ENCODE results near the gene SMIM12.

Gene SMIM12

DNA sequence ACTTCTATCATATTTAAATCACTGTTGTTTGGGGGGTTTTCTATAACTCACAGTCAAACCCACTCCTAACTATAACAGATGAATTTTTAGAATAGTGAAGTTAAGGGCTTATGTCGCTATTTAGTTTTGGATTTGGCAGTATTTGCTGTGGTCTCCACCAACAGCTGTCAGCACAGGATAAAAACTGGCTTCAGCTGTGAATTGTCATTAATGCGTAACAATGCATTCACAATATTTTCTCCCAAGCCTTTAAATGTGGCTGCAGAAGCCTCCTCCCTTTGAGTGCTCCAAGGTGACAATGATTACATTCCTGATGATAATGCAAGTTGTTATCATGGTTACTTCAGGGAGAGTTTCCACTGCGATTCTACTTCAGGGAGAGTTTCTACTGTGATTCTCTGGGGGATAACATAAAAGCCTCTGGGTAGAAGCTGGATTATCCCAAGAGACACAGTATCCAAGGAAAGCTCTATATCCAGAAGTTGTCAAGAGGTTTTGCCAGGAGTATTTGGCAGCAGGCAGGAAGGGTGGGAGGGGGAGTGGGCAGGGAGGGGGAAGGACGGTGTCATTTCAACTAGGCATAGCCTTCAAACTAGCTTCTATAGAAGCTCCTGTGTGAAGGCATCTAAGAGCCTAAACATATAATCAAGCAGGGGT is 14.9 kb upstream of the SMIM12 start:
- DNase-seq (ENCODE audit: low read depth in 2 of 2): no peak

DNA sequence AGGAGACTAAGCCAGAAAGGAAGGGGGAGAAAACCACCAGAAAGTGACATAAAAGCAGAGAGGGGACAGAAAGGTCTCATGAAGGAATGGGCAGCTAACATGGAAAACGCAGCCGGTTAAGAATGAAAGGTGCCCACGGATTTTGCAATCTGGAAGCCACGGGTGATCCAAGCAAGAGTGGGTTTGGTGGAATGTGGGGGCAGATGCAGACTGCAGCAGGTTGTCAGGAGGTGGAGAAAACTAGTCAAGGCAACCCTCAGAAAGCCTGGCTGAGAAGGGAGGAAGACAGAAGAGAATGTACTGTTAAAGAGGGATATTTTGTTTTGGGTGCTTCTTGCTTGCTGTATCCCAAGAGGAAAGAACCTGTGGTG is 12.6 kb upstream of the SMIM12 start:
- DNase-seq (ENCODE audit: low read depth in 2 of 2): no peak

DNA sequence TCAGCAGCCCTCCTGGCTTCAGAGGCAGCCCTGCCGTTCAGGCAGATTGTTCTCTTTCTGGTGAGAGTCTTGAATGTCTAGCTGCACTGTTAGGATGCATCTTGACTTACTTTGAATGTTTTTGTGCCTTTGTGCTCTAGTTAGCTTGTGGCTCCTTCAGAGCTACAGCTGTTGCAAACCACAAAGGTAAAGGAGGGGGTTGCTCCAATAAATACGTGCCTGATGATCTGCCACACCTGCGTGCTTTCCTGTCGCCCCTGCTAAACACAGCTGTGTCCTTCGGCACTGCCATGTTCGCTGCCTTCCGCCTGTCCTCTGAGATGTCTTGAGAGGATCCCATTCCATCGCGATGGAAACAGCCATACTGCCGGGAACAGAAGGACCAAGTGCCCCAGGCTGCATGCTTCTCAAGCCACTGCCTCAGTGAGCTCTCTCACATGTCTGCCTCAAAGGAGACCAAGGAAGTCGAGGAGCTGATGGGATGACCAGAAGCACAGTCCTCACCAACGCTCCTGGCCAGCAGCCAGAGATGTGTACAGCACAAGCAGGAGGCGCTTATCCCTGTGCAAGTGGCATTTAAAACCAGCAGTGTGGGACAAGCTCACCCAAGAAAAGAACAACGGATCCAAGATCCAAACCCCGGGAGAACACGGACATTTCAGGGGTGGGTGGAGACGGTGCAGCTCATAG is 12.0 kb upstream of the SMIM12 start:
- no peak for DNase-seq (ENCODE audit: low read depth in 2 of 2)

DNA sequence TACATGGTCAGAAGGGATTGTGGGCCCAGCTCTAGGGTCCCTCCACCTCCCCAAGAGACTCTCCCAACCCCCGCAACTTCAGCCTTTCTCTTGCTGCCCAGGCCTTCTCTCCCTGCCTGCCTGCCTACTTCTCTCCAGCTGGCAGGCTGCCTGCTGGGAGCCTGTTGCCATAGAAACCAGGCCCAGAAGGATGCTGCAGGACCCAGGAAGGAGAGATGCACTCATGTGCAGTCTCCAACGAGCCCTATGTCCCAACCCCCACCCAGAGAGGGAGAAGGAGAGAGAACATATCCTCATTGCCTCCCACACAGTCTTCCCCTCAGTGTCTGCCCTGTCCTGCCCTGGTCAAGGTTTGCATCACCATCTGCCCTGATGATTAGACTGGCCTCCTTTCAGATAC is 10.8 kb upstream of the SMIM12 start:
- no peak for DNase-seq (ENCODE audit: low read depth in 2 of 2)

DNA sequence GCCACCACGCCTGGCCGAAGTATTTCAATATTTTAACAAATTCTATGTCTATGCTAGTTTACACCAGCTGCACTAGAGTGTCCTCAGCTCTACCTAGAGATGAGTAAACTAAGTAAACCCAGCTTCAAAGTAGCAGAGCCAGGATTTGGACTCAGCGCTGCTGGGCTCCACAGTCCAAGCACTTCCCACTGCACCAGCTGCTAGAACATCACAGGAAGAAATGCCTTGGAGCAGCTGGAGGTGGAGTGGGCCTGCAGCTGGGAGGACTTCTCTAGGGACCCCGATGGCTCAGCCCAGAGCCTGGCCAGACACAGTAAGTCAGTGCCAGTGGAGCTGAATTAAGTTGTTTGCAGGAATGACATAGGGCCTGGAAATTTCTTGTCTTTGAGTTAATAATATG is 10.2 kb upstream of the SMIM12 start:
- DNase-seq (ENCODE audit: low read depth in 2 of 2): no peak

DNA sequence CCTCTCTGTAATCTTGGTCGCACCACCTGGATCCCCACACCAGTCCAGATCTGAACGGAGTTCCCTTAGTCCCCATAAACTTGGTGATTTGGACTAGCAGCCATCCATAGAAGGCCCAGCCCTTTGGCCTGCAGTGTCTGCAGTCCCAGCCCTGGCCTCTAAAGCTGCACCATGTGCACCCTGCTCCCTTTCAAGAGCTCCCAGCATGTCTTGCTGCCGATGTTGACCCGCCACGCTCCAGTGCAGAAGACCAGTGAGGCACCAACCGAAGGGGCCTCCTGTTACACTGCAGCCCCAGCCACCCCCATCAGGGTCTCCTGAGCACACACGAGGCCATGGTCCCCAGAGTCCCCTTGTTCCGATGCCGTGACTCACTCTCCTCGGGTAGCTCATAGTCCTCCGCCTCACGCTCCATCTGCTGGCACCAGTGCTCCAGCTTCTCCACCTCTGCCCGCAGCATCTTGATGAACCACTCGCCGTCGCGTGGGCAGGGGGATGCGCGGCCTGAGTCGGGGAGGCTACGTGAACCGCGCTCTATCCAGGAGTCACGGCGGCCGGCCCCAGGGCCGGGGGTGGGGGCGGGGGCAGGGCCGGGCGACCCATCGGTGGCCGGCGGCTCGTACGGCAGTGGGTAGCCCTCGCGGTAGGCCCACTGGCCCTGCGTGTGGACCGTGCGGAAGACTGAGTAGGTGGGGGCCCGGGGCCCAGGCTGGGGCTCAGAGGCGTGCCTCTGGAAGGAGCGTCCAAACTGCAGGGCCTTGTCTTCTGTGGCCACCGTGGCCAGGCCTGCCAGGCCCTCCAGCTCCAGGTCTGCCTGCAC is 8.9 kb upstream of the SMIM12 start:
- DNase-seq (ENCODE audit: low read depth in 2 of 2): no peak

DNA sequence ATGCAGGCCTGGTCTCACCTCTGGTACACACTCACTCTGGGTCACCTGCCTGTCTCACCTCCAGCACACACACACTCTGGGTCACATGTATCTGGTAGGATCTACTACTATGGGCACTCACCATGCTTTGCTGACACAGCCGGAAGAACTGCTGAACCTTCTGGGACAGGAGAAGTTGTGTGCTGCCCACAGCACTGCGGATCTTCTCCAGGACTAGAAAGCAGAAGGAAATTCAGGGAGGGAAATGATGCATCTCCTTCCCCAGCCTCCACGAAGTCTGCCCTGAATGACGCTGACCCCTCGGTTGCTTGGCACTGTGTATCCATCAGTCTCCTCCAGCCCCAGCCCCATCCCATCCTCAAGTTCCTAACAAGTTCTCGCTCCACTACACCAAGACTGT is 7.9 kb upstream of the SMIM12 start:
- DNase-seq (ENCODE audit: low read depth in 2 of 2): no peak

DNA sequence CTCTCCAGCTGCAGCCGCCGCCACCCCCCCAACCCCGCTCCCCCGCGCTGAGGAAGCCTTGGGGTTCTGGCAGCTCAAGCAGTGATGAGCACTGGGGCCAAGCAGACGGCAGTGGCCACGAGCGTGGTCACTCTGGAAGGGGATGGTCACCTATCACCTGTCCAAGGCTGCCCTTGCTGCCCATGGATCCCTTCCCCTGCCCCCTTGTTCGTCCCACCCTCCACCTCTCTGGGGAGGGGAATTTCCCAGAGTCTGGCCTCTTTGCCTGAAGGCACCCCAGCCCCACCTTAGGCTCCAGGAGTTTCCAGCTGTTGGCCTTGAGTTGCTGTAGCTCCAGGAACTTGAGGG is 7.2 kb upstream of the SMIM12 start:
- DNase-seq (ENCODE audit: low read depth in 2 of 2): no peak

DNA sequence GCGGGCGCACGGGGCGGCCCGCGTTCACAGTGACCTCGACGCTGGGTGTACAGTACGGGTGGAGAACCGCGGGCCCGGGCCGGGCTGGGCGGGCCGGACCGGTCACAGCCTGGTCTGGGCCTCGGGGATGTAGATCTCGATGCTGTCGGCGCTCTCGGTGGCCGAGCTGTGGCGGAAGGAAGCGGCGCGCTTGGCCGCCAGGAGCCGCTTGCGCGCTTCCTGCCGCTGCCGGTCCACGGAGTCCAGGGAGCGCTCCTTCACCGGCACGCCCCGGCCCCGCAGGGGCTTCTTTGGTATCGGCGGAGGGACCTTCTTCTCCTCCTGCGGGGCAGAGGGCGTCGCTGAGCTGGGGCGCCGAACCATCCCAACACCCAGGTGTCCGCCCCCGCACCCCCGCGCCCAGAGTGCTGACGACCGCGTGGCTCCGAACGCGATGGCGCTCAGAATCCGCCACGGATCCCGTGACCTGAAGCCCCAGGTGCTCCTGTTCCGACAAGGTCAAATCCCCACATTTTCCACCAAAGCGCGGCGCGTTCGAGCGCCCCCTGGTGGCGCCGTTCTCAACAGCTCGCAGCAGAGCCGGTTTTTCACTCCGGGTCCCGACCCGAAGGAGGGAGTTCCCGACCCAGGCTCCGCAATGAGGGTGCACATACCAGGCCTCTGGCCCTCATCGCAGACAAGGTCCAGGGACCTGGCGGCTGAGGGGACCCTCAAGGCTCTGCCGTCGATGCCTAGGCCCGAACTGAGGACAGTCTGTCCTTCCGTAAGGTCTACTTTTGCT is 6.6 kb upstream of the SMIM12 start:
- DNase-seq (ENCODE audit: low read depth in 2 of 2): peak; percentile 86

DNA sequence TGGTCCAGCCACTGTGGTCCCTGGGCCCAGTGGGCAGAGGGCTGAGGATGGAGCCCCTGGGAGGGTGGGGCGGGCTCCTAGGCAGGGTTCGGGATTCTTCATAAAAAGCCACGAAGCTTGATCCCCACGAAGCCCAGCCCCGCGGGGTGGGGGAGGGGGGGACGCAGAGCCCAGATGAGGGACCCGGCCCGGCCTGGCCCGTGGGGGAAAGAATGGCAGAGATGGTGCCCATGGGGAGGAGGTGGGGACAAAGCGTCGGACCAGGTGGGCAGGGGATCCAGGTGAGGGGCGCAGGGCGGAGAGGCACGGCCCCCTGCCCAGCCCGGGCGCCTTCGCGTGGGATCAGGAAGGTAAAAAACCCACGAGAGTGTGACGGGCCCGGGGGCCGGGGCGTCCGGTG is 6.0 kb upstream of the SMIM12 start:
- DNase-seq (ENCODE audit: low read depth in 2 of 2): no peak

DNA sequence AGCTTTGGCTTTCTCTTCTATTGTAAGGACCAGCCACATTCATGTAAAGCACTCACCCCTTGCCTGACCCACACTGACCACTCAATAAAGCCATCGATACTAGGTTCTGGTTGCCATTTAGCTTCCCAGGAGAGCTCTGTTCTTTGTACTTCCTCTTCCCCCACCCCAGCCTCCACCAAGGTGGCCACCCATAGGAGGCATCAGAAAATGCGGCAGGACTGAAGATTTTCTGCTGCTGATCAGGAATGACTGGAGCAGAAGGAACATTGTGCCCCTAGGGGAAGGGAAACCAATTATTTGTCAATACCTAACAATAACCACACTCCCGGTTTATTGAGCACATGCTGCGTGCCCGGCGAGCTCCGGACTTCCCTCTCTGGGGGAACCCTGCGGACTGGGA is 5.2 kb upstream of the SMIM12 start:
- no peak for DNase-seq (ENCODE audit: low read depth in 2 of 2)

DNA sequence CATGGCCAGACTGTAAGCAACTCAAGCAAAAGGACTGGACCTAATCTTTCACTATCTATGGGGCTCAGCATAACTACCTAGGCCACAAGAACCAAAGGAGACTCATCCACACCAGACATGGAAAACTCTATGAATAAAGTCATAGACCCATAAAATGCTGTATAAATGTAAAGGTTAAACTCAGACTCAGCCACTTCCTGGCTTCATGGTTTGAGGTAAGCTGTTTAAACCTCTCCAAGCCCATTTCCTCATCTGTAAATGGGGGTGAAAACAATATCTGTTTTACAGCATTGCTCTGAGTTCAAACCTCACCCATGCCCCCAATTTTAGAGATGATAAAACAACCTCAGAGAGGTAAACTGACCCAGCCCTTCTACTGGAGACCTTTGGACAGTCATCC is 4.0 kb upstream of the SMIM12 start:
- DNase-seq (ENCODE audit: low read depth in 2 of 2): no peak

DNA sequence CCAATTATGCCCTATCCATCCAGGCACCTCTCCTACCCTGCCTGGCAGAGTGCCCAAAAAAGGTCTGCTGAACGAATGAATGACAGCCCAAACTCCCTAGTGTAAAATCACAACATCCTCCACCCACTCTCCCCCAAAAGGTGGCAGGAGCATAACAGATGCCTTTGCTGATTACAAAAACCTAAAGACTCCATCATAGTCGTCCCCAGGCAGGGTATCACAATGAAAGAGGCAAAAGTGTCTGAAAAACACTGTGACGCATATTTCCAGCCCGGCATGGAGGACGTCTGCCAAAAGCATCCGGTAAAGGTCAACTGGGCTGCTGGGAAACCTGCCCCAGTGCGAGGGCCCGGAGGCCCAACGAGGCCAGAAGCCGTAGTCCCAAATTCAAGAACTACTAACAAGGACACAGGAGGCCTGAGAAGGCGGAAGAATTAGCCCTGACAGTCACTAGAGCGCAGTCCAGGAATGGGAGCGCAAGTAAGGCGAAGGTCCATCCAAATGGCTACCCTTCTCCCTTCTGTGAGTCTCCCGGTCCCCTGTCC is 576 bp downstream of the SMIM12 start:
- peak in 1 of 2 donors; percentile 14 for DNase-seq (ENCODE audit: low read depth in 2 of 2)

DNA sequence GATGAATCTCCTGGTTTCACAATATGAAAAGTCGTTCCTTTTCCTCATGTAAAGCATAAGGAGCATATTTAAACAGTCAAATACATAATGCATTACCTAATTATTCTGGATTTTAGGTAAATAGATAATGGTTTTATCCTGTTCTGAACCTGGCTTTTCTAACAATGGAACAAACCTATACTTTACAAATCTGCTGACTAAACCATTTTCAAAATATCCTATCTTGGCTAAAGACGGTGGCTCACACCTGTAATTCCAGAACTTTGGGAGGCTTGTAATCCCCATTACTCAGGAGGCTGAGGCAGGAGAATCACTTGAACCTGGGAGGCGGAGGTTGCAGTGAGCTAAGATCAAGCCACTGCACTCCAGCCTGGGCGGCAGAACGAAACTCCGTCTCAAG is 2.9 kb downstream of the SMIM12 start:
- no peak for DNase-seq (ENCODE audit: low read depth in 2 of 2)

DNA sequence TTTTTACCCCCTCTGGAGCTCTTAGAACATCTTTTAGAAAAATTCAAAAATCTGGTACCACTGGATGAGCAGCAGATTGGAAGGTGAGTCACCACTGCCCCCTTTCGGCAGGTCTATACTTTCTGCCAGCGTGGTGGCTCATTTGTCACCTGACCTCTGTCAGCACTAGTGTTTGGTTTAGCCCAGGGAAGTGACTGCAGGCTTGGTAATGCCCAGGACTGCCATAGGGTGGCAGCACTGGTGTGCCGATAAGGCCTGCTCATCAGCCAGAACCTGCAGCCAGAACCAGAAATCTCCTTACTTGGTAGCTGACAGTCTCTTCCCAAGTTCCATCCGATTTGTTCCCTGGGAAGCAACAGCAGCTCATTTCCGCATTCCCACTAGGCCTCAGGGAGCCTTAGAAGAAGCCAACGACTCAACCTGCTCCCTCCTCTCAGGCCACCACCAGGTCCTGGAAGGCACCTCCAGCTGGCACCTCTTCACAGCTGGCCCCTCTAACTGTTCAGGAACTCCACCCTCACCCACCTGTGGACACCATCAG is 6.8 kb downstream of the SMIM12 start:
- DNase-seq (ENCODE audit: low read depth in 2 of 2): peak; percentile 71 to 82

DNA sequence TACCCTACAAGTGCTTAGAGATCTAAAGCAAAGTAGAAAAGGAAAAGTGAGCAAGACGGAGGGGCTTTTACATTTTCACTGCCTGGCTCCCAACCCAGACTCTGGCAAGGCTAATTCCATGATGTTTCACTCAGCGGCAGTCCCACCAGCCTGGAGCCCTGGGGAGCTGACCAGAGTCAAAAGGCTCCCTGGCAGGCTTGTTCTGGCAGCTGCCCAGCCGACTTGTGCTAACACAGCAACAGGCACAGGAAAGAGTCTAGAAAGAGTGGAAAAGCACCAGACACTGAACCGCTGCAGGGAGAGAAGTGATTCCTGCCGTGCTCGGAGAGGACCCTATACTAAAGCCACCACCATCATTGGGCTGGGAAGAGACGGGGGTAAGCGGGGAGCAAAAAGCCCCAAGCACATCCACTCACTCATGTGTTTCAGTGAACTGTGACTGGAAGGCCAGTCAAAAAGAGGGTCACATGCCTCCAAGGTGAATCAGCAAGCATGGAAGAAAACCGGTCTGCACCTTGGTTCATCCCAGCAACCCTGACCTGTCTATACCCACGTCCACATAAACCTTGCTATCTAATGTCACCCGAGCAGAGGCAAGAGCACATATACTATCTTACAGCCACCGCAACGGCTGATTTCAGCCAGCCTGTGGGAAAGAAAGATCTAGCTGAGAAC is 8.0 kb downstream of the SMIM12 start:
- DNase-seq (ENCODE audit: low read depth in 2 of 2): no peak

DNA sequence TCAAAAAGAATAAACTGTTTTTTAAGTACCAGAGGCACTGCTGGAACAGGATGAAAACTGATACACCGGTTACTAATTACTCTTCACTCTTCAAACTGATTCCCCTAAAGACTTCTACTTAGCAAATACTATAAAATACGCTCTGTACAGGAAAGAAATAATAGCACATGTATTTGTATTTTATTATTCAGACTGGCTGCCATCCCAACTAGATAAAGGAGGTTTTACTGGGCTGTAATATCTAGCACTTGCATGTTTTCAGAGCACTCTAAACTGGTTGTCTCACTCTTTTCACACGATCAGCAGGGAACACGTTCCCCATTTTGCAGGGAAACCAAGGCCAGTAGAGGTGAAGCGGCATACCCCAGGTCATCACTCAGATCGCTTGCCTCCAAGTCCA is 9.2 kb downstream of the SMIM12 start:
- DNase-seq (ENCODE audit: low read depth in 2 of 2): no peak

DNA sequence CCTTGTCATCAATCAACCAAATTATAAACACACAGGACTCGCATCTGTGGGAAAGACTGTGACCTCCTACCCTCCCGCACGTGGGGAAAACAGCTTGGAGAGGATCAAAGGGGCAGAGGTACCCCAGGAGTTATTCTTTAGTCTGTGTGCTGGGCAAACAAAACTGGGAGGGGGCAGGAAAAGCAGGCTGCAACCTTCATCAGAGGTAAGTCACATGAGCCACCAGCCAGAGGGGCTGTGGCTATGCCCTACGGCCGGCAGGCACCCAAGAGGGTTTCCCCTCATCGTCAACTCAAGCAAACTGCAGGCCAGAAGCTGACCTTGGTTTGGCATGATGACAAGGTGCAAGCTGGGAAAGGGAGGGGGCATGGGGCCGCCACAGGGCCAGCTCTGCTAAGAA is 12.5 kb downstream of the SMIM12 start:
- DNase-seq (ENCODE audit: low read depth in 2 of 2): no peak

DNA sequence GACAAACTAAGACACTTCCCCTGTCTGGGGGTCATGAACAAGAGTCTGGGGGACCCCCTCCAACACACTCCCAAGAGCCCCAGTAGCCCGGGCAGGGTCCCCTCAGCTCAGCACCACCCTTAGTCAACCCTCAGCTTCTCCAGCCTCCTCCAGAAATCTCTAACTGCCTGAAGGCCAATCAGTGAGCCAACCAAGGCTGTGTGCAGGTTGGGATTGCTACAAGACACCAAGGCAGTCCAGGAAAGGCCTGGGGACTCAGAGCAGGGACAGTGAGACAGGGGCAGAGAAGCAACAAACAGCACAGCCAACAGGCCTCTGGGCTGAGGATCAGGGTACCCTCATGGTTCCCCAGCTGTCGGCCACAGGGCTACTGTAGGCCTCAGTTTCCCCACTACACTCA is 13.3 kb downstream of the SMIM12 start:
- DNase-seq (ENCODE audit: low read depth in 2 of 2): no peak

DNA sequence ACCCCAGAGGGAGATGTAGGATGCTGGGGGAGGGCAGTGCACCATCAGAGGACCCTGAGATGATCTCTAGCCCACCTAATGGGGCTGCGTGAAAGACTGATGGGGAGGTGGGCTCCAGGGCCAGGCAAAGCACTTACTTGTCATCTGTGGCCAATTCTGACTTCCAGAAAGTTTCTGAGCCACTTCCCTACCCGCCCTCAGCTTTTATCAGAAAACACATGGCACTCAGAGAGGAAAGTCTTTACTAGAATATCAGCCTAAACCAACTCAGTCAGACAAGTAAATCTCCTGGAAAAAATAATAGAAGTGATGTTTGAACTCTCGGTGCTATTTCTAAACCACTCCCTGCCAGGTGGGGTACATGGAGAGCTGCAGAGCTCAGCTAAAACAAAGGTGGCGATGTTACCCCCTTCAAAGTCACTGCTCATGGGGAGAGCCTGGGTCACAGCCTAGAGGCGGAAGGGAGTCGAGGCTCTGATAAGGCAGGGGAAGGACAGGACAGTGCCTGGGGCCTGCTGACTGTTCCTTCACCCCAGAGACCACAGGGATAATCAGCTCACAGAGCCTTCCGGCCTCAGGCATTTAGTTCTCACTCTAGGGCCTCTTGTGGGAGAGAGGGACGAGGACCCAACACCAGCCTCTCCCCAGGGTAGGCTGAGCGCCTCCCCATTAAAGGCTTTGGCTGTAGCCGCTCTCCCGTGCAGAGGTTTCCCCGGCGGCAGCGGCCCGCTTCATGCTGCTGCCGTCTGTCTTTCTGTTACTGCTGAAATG is 14.2 kb downstream of the SMIM12 start:
- DNase-seq (ENCODE audit: low read depth in 2 of 2): no peak

DNA sequence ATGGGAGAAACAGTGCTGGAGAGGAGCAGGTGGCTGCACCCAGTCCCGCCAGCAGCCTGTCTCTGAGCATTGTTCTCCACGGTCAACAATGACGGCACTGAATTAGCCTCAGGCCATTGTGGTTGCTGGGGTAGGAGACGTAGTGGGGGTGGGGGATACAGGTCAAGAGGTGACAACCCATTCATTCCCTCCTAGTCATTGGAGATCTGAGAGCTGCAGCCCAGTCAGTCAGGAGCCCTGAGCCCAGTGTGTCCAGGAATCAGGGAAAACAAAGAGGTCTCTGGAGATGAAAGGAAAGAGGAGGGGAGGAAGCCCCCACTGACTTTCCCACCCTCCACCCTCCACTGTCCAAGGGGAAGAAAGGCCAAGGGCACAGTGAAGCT is 15.3 kb downstream of the SMIM12 start:
- no peak for DNase-seq (ENCODE audit: low read depth in 2 of 2)
